Esophagus mucosa (tissue), 1 donor: ENCODE data around the gene SKA3. TPM values are rescaled to one million over a fixed set of nuclear protein-coding genes. Genes with fewer than 3 reads are reported as not detected.
A peak's percentile ranks its signal among the peaks of the same experiment; 100 is the strongest.
"Not testable (repeated sequence)": the region's sequence is repeated elsewhere in the genome, so short reads cannot be mapped to it uniquely, and the experiment has no call there.

ENCODE experiments used
- ATAC-seq: fragments of 200-7000 bp; cut with Tn5 transposase; one replicate; pipeline ENCODE4 v1.9.1; 2020
- total RNA-seq: library from RNA; stranded (reverse); gene quantifications from one replicate; pipeline ENCODE4 v1.2.4, GENCODE V29; 2023
- donor health status: DM: yes; HTN: yes; CAD: no.

Gene SKA3
- total RNA-seq: 7.7 TPM

GRCh38 chr13:21176215-21176981 lies at the start of gene SKA3, which contains the start of gene MRPL57:
TSS of gene SKA3 (minus strand) at chr13:21176552. CDS start at chr13:21176477, 75 bp downstream.
TSS of gene MRPL57 (plus strand) at chr13:21176658. CDS start at chr13:21176917, 259 bp downstream.
- ATAC-seq: peak; percentile 97

- no peak for ATAC-seq
Measured at GRCh38 chr13:21225082-21225481, 48.7 kb upstream of the SKA3 start.

GRCh38 chr13:21221268-21221667 lies 44.9 kb upstream of the SKA3 start:
- ATAC-seq: no peak

- not testable (repeated sequence) for ATAC-seq
Measured at GRCh38 chr13:21219716-21220115, 43.4 kb upstream of the SKA3 start.

GRCh38 chr13:21219036-21219381 lies 42.7 kb upstream of the SKA3 start:
- ATAC-seq: no peak

- ATAC-seq: no peak
Measured at GRCh38 chr13:21218351-21219035, 42.1 kb upstream of the SKA3 start.

- ATAC-seq: no peak
Measured at GRCh38 chr13:21216332-21216731, 40.0 kb upstream of the SKA3 start.

GRCh38 chr13:21215419-21215818 lies 39.1 kb upstream of the SKA3 start:
- not testable (repeated sequence) for ATAC-seq

- ATAC-seq: no peak
Measured at GRCh38 chr13:21212138-21212775, 35.9 kb upstream of the SKA3 start.

- no peak for ATAC-seq
Measured at GRCh38 chr13:21208652-21209154, 32.4 kb upstream of the SKA3 start.

- no peak for ATAC-seq
Measured at GRCh38 chr13:21202767-21203531, 26.6 kb upstream of the SKA3 start.

- not testable (repeated sequence) for ATAC-seq
Measured at GRCh38 chr13:21201456-21202190, 25.3 kb upstream of the SKA3 start.

- ATAC-seq: not testable (repeated sequence)
Measured at GRCh38 chr13:21198391-21198790, 22.0 kb upstream of the SKA3 start.

- ATAC-seq: not testable (repeated sequence)
Measured at GRCh38 chr13:21197606-21198225, 21.4 kb upstream of the SKA3 start.

- not testable (repeated sequence) for ATAC-seq
Measured at GRCh38 chr13:21194756-21195155, 18.4 kb upstream of the SKA3 start.

GRCh38 chr13:21186410-21186809 lies 10.1 kb upstream of the SKA3 start:
- not testable (repeated sequence) for ATAC-seq

- ATAC-seq: no peak
Measured at GRCh38 chr13:21181671-21182070, 5.3 kb upstream of the SKA3 start.

- peak; percentile 20 for ATAC-seq
Measured at GRCh38 chr13:21176982-21177284, 581 bp upstream of the SKA3 start.

- no peak for ATAC-seq
Measured at GRCh38 chr13:21175656-21176214, 617 bp downstream of the SKA3 start.

GRCh38 chr13:21173767-21174166 lies 2.6 kb downstream of the SKA3 start:
- ATAC-seq: not testable (repeated sequence)

- no peak for ATAC-seq
Measured at GRCh38 chr13:21171420-21171819, 4.9 kb downstream of the SKA3 start.
